ENCODE results near the gene STPG1.

The STPG1 gene

DNA sequence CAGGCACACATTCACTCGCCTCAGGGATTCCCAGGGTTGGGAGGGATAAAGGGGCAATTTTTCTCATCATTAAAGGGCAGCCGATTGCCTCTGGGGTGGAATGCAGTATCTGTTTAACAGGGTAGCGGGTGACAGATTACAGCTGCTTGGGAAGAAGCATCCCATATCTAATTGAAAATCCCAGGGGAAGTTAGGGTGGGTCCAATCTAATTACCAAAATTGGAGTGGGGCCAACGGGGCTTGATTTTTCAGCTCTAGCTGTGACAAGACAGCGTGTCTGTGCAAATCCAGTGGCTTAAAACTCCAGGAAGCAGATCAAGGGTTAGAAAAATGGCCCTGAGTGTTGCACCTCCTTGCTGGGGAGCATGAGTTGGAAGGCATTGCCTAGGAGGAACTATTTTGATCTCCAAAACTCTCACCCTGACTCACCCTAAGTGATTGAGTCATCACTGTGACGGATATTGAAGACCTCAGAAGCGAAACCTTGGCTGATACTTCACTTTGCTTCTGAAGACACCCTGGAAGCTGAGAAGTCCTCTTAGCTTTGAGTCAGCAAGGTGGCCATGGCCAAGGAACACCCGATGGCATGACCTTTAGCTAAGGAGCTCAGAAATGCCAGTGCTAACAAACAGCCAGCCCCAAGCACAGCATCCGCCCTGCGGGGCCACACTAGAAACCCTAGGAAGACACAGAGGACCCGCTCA lies 48.5 kb downstream of the STPG1 start:
- DNase-seq: peak; percentile 94

- DNase-seq: no peak
Measured at GRCh38 chr1:24364605-24364974, 49.0 kb downstream of the STPG1 start.

GRCh38 chr1:24363994-24364393 lies 49.6 kb downstream of the STPG1 start:
- DNase-seq: no peak

DNA sequence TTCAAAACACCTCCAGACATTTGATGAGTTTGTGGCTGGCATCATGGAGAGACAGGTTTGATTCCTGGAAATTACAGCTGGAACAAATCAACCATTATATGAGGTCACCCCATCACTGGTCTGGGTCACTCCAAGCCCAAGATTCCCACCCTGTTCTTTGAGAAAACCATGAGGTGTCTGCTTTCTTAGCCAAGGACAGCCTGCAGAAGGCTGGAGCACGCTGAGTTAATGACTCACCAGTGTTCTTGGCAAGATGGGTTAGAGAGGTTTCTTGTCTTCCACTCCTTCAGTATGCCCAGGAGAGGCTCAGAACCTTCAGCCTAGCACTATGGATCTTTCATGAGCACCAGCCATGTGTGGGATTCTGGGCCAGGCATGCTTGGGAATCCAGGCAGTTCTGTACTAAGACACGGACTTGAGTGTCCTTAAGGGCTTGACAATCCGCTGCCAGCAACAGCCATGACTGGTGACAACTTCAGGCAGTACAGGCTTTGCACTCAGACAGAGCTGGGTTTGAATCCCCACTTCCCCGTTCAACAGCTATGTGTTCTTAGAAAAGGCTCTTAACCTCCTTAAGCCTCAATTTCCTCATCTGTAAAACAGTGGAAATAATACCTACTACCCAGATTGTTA lies 50.5 kb downstream of the STPG1 start:
- DNase-seq: peak; percentile 7

GRCh38 chr1:24362396-24362795 lies 51.2 kb downstream of the STPG1 start:
- no peak for DNase-seq

- DNase-seq: no peak
Measured at GRCh38 chr1:24361811-24362210, 51.8 kb downstream of the STPG1 start.

- no peak for DNase-seq
Measured at GRCh38 chr1:24360681-24361080, 52.9 kb downstream of the STPG1 start.

DNA sequence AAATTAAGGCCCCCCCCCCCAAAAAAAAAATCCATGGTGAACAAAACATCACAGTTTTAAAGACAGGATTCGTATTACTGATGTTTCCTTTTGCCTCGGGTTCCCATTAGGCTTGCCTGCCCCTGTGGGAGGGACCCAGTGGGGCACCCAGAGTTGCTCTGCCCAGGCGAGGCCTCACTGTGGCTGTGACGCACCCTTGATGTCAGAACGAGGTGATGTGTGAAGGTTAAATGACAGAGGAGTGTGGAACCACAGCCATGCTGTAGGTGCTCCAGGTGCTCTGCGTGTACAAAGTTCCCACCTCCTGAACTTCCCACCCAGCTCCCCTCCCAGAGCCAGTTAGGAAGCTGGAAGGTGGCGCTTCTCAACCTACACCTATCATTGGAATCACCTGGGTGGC lies 56.5 kb downstream of the STPG1 start:
- DNase-seq: no peak

DNA sequence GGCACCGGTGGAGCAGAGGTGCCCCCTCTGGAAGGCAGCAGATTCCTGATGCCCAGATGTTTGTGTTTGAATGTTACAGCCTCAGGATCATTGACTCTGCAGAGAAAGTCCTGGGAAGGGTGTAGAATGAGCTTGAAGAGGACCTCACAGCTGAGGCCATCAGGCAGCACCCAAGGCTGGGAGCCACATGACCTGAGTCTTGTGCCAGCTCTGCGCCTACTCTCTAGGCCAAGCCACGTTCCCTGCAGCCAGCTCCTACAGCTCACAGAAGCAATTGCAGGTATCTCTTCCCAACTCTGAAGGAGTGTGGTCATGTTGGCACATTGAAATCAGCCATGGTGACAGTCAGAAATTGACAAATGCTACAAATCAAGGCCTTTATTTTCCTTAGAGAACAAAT lies 58.1 kb downstream of the STPG1 start:
- no peak for DNase-seq

DNA sequence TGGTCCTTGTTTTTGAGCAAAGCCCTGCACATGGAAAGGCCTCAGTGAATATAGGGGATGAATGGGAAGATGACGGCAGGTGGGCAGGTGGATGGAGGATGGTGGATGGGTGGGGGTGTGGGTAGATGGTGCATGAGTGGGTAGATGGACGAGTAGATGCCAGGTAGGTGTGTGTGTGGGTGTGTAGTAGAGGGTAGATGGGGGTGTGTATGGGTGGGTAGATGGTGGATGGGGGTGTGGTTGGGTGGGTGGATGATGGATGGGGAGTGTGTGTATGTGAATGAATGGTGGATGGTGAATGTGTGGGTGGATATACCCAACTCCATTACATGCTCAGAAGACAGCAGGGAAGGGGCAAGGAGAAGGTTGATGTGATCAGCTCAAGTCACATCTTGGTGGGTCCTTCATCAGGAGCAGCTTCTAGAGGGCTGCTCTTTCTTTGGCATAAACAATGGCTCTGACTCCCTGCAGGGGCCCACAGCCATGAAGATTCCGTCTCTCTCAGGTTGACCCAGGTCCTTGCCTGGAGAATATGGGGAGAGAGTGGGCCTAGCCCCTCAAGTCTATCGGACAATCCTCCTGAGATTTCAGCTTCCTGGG lies 60.2 kb downstream of the STPG1 start:
- no peak for DNase-seq

DNA sequence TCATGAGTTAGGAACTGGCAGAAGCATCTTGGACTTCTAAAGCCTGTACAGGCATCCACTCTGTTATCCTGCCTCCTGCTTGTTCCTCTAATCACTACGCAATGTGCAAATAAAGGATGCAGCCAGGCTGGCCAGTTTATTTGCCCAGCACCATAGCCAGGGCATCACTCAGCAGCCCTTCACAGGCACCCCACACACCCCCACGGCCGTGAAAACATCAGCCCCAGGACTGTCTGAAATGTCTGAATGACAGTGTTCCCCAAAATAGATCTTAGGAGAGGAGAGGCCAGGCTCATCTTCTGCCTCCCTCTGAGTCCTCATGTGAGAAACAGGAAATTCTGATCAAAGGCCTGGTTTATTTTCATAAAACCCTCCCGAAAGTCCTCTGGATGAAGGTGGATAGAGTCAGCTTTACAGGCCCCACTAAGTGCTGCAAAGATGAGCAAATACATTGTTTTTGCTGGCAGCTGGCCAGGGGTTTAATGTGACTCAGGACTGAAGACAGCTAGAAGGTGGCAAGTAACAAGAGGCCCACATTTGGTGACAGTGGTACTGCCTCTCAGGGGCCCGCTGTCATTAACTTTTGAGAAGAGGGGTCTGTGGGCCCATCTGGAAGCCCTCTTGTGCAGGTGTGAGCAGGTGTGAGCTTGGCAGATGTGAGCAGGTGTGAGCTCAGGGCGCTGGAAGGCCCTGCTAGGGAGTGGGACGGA lies 61.5 kb downstream of the STPG1 start:
- DNase-seq: no peak

GRCh38 chr1:24351247-24351646 lies 62.3 kb downstream of the STPG1 start:
- DNase-seq: peak; percentile 22

DNA sequence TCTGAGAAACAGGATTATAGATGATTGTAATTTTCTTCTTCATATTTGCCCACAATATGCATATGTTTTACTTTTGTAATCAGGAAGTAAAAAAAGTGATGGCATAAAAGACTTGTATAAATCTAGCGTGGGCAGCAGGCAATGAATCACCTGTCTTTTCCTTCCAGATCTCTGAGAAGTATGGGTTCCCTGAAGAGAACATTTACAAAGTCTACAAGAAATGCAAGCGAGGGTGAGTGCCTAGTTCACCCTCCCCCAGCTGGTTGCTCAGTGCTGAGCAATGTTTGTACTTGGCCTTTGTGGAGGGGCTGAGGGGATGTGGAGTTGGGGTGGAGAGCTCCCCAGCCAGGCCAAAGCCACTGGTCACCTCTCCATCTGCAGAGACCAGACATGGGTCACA lies 63.7 kb downstream of the STPG1 start:
- peak; percentile 6 for DNase-seq

GRCh38 chr1:24348196-24348595 lies 65.4 kb downstream of the STPG1 start:
- DNase-seq: no peak

DNA sequence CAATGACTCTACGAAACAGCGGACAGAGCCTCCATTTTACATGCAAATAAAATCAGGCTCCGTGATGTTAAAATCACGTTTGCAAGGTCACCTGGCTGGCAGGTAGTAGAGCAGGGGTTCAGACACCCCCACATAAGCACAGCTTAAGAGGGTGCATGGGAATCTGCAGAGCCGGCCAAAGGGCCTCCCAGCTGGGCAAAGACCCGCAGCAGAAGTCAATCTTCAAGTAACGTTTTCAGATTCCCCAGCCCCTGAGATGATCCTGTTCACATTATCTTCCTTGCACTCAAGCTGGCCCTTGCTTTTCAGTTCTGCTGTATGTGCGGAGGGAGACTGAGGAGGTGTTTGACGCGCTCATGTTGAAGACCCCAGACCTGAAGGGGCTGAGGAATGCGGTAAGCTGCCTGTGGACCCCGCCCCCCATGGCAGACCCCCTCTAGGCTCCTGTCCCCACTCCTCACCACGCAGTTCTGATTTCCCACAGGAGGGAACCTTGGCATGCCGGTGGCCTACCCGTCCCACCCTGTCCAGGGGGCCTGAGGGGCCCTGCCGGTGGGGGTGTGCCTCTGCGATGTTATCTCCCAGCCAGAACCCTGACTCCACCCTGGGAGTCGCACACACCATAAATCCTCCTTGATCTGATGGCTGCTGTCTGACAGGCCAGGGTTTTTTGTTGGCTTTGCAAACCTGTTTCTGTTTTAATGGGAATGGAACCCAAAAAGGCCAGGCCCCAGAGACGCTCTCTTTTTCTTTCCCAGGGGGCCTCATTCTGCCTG lies 66.2 kb downstream of the STPG1 start:
- DNase-seq: no peak

GRCh38 chr1:24345334-24345733 lies 68.2 kb downstream of the STPG1 start:
- no peak for DNase-seq

DNA sequence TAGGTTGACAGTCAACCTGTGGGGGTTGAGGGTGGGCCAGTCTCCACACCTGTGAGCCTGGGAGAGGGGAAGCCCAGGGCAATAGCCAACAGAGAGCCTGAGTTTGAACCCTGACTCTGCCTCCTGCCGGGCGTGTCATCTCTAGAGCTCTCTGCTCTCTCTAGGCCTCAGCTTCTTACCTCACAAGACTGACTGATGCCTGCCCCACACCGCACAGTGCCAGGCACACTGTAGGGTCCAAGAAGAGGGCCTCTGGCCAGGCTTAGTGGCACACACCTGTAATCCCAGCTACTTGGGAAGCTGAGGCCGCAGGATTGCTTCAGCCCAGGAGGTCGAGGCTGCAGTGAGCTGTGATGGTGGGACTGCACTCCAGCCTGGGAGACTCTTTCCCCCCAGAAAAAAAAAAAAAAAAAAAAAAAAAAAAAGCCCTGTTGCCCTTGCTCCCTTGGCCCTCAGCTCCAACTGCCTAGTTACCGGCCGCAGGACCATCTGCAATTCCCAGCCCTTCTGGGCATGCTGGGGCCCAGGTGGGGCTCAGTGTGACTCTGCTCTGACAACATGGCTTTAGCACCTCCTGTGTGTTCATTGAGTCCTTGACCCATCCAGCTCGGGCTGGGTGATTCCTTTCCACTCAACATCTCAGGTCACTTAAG lies 69.4 kb downstream of the STPG1 start:
- DNase-seq: no peak

DNA sequence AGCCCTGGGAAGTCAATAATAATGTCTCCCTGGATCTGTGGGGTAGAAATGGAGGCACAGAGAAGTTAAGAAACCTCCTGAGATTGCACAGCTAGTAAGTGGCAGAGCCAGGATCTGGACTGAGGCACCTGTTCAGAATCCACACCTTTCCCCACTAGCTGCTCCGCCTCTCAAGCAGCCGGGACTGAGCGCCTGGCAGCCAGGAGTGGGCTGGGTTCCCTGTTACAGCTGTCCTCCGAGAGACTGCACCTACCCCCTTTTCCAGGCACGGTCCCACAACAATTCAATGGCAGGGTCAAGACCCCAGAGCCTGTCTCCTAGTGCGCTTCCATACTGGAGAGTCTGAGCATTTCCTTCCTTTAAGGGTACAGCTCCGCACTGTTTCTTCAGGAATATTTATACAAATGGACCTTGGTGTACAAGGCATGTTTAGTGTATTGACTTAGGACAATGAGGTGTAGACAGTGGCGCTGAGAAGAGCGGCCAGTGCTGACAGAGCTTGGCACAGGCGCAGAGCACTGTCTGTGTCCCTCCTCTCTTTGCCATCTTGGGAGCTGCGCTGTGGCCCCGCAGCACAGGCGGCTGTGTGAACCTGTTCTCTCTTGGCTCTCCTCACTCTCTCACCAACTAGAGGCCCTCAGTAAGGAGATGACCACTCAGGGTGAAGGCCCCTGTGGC lies 70.0 kb downstream of the STPG1 start:
- DNase-seq: no peak

- no peak for DNase-seq
Measured at GRCh38 chr1:24341260-24341659, 72.3 kb downstream of the STPG1 start.

DNA sequence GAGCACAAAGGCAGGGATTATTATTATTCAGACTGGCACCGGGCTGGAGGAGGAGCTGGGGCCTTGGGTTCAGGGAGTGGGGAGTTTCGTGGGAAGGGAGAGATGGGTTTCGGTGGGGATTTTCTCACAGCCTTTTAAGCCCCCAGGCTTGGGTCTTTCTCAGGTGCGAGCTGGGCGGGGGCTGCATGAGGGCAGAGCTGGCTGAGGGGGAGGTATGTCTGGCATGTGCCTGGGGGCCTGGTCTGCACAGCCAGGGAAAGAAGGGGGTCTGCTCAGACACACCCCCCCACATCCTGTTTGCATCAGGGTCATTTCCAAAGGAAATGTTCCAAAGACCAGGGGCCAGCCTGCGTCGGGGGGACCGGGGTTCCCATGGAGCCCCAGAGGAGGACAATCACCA lies 72.8 kb downstream of the STPG1 start:
- no peak for DNase-seq

DNA sequence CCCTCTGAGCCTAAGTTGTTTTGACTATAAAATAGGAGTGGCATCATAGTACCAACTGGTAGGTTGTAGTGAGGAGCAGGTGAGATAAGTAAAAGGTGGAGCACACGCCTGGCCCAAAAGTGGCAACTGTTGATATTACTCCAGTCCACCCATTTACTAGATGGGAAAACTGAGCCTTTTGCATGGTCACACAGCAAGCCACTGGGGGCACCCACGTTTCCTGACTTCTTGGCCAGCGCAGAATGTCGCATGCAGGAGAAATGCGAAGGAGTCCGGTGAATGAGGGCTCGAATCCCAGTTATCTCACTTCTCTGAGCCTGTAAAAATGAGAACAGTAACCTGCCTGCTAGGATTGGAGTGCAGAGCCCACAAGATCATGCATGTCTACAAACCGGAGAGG lies 73.6 kb downstream of the STPG1 start:
- DNase-seq: no peak

GRCh38 chr1:24338447-24338846 lies 75.1 kb downstream of the STPG1 start:
- DNase-seq: no peak
